Erythroblast (primary cell): ENCODE data around the gene ADAM12.

ENCODE experiments used
- GATA1 ChIP-seq: IDR thresholded peaks from 2 replicates; pipeline ENCODE4 v1.6.1; 2011; ENCODE audit warnings: low read depth, mild to moderate bottlenecking, control low read depth, low read length, moderate library complexity
- POLR2A ChIP-seq: IDR thresholded peaks from 2 replicates; pipeline ENCODE4 v1.6.1; 2011; ENCODE audit warnings: mild to moderate bottlenecking, low read length

DNA sequence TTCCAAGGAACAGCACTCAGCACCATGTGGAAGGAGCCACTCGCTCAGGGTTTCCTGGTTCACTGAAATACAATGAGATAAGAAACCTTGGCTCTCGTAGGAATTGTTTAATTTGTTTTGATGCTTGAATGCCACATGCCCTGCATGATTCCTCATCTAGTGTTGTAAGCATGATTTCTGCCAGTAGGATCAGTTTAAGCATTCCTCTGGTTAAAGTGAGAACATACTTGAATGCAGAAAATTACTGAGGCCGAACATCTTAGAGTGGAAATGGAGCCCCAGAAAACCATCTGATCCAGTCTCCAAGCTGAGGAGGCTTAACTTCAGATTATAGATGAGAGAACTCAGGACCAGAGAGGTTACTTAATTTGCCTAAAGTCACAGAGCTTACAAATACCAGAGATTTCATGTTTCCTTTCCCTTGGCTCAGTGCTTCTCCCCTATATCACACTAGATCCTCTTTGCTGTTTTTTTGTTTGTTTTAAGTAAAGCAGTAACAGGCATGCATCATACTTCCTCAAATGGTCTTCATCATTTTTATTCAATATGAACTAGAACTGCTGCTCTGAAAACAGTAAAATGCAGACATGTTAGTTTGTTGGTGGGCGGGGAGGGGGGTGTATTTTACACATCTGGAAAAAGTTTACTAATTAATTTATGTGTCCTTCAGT, 125.1 kb downstream of the ADAM12 start:
- no peak for TF ChIP-seq POLR2A
- TF ChIP-seq GATA1, result no peak
